Parathyroid adenoma (tissue), 2 donors: ENCODE results near the gene CD74.

Source experiments
- H2AFZ ChIP-seq: fragments of 300-600 bp; sonication (generic); one replicate; pipeline ENCODE4 v1.7.0; 2017; ENCODE audit warnings: antibody characterized with exemption, mild to moderate bottlenecking
- H3K27ac ChIP-seq: fragments of 300-600 bp; sonication (generic); one replicate; pipeline ENCODE4 v1.7.0; 2017
- H3K27me3 ChIP-seq: fragments of 300-600 bp; sonication (generic); one replicate; pipeline ENCODE4 v1.7.0; 2017; ENCODE audit warnings: low read length; ENCODE audit not compliant: control insufficient read depth, insufficient read depth
- H3K36me3 ChIP-seq: fragments of 300-600 bp; sonication (generic); one replicate; pipeline ENCODE4 v1.7.0; 2017; ENCODE audit warnings: low read length; ENCODE audit not compliant: control insufficient read depth, insufficient read depth
- H3K4me1 ChIP-seq: fragments of 300-600 bp; sonication (generic); one replicate; pipeline ENCODE4 v1.7.0; 2017; ENCODE audit warnings: control low read depth
- H3K4me2 ChIP-seq: fragments of 300-600 bp; sonication (generic); one replicate; pipeline ENCODE4 v1.7.0; 2017; ENCODE audit warnings: low read length
- H3K4me3 ChIP-seq: fragments of 300-600 bp; sonication (generic); one replicate; pipeline ENCODE4 v1.7.0; 2017; ENCODE audit warnings: low read depth, low read length
- H3K79me2 ChIP-seq: fragments of 300-600 bp; sonication (generic); one replicate; pipeline ENCODE4 v1.7.0; 2017; ENCODE audit warnings: control low read depth
- H3K9ac ChIP-seq: fragments of 300-600 bp; sonication (generic); one replicate; pipeline ENCODE4 v1.7.0; 2017; ENCODE audit warnings: mild to moderate bottlenecking
- H3K9me3 ChIP-seq: fragments of 300-600 bp; sonication (generic); one replicate; pipeline ENCODE4 v1.7.0; 2017; ENCODE audit warnings: low read length; ENCODE audit not compliant: control insufficient read depth
- TF ChIP-seq, protein P1 (sequence below): fragments of 300-600 bp; sonication (generic); IDR thresholded peaks from one replicate; pipeline ENCODE4 v1.7.0; 2017; ENCODE audit warnings: antibody characterized with exemption, mild to moderate bottlenecking
- donor health status: primary hyperparathyroidism.

Gene CD74

DNA sequence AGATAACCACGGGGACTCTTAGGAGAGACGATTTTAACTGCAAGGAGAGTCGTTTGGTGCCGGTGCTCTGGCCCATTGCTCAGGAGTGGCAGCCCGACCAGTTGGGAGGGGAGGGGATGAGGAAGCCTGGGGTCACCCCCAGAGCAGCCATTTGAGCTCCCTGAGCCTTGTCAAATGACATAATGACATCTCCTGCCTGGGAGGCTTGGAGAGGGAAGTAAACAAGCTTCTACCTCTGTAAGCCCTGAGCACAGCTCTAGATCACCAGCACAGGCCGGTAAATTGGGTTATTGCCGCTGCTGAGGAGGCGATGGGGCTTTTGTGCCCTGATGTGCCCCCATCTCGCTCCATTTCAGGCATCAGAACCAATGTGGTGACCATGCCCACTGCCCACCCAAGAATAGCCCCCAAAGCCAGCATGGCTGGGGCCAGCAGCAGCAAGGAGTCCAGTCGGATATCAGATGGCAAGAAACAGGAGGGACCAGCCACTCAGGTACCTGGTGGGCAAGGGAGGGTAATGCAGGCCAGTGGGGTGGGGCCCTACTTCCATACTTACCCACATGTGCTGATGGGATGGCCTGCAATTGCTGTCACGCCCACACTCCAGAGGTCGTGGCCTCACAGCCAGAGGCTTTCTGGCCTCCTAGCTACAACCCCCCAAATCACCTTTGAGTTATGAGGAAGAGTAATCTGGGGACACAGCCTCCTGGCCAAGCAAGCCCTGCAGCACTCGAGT lies 23.0 kb downstream of the CD74 start:
- no peaks in the 10 kb centered on the region for H3K27me3 ChIP-seq
- H3K9me3 ChIP-seq: no peaks in the 10 kb centered on the region
- no peaks in the 10 kb centered on the region for H3K4me1 ChIP-seq
- H3K36me3 ChIP-seq: no peaks in the 10 kb centered on the region
- TF ChIP-seq, protein P1, sequence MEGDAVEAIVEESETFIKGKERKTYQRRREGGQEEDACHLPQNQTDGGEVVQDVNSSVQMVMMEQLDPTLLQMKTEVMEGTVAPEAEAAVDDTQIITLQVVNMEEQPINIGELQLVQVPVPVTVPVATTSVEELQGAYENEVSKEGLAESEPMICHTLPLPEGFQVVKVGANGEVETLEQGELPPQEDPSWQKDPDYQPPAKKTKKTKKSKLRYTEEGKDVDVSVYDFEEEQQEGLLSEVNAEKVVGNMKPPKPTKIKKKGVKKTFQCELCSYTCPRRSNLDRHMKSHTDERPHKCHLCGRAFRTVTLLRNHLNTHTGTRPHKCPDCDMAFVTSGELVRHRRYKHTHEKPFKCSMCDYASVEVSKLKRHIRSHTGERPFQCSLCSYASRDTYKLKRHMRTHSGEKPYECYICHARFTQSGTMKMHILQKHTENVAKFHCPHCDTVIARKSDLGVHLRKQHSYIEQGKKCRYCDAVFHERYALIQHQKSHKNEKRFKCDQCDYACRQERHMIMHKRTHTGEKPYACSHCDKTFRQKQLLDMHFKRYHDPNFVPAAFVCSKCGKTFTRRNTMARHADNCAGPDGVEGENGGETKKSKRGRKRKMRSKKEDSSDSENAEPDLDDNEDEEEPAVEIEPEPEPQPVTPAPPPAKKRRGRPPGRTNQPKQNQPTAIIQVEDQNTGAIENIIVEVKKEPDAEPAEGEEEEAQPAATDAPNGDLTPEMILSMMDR: no peak
- no peak overlapping the region for H3K4me3 ChIP-seq
- no peak overlapping the region for H3K9ac ChIP-seq
- no peak overlapping the region for H3K4me2 ChIP-seq
- no peak overlapping the region for H3K27ac ChIP-seq
- no peak overlapping the region for H2AFZ ChIP-seq
- no peaks in the 10 kb centered on the region for H3K79me2 ChIP-seq

DNA sequence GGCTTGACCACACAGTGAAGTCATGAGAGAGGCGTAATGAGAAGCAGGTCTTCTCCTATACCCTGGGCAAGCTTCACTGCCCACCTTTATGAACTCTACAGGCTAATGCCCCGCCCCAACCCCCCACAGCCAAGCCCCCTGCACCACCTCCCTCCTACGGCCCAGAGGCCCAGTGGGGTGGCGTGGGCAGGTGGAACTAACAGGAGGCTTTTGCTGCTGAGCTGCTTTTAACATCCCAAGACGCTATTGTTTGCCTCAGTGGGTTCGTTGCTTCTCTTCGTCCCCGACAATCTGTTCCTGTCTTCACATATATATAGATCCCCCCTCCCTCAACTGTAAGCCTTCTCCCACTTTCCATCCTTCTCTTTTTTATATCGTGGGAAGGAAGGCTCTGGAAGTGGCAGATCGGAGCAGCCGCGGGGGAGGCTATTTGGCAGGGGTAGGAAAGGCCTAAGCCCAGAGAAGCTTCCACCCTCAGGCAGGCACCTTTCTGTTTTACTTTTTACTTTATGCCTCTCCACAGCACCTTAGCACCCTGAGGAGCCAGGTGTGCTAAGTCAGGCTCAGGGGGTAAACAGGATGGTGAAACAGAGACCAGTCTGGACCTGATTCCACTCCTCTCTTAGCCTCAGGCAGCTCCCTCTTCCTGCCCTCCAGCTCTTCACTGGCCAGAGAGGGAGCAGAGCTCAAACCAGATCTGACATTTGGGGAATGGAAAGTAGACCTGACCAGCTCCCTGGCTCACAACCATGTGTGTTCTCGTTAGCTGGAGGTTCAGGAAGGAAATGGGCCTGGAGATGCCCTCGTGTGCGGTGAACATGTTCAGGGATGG lies 26.5 kb downstream of the CD74 start:
- H2AFZ ChIP-seq: no peak overlapping the region
- no peak overlapping the region for H3K27ac ChIP-seq
- H3K9ac ChIP-seq: no peak overlapping the region
- H3K27me3 ChIP-seq: no peaks in the 10 kb centered on the region
- H3K79me2 ChIP-seq: no peaks in the 10 kb centered on the region
- no peaks in the 10 kb centered on the region for H3K4me1 ChIP-seq
- H3K4me3 ChIP-seq: no peak overlapping the region
- no peaks in the 10 kb centered on the region for H3K9me3 ChIP-seq
- TF ChIP-seq, protein P1: no peak
- no peak overlapping the region for H3K4me2 ChIP-seq
- H3K36me3 ChIP-seq: no peaks in the 10 kb centered on the region

DNA sequence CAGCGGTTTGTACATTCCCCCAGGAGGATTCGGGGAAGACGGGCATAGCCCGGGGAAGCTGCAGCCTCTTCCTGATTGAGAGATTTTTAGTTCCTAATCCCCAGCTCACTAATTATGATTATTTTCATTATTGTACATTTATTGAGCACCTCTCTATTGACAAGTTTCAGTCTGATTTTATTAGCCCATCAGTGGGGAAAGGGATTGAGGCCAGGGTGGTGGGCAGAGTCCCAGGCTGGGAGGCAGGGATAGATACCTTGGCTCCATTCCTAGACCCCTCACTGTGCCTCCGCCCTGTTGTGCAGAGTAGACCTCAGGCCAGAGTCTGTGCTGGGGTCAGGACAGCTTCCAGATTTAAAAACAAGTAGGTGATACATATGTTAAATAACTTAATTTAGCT lies 28.0 kb downstream of the CD74 start:
- no peaks in the 10 kb centered on the region for H3K79me2 ChIP-seq
- H3K36me3 ChIP-seq: no peaks in the 10 kb centered on the region
- TF ChIP-seq, protein P1: no peak

DNA sequence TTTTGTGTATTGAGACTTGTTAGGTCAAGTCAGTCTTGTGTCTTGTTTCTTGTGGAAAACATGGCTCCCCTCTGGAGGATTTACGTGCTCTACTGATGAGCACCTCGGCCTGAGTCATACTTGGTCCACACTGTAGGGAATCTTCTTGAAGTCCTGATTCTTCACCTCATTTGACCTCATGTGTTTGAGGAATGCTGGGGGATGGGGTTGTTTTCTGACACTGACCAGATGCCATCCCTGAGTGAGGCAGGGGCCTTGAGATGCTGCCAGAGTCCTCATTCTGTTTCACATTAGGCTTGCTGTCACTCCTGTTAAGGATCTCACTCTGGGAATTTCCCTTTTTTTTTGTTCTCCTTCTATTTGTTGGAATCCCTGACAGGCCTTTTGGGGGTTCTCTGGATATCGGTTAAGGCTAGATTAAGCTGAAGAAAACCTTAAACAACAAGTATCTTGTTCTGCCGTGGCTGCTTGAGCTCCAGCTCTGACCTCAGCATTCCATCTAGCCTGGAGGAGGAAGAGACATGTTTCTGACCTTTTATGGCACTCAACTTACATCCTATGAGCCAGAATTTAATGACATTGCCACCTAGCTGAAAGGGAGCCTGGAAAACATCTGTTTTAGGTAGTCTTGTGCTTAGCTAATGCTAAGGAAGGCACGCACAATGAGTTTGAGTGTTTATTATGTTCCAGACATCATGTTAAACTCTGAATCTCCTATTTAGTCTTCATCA lies 34.6 kb downstream of the CD74 start:
- no peak overlapping the region for H3K4me2 ChIP-seq
- TF ChIP-seq, protein P1: no peak
- H3K9ac ChIP-seq: no peak overlapping the region
- H3K27me3 ChIP-seq: no peaks in the 10 kb centered on the region
- H2AFZ ChIP-seq: no peak overlapping the region
- H3K4me1 ChIP-seq: no peaks in the 10 kb centered on the region
- H3K4me3 ChIP-seq: no peak overlapping the region
- no peak overlapping the region for H3K27ac ChIP-seq
- no peaks in the 10 kb centered on the region for H3K36me3 ChIP-seq
- no peaks in the 10 kb centered on the region for H3K79me2 ChIP-seq
- H3K9me3 ChIP-seq: no peaks in the 10 kb centered on the region

More for the DNA sequence above, 28.0 kb downstream of the CD74 start:
- H3K4me3 ChIP-seq: no peak overlapping the region
- H3K27ac ChIP-seq: no peak overlapping the region
- H3K9me3 ChIP-seq: no peaks in the 10 kb centered on the region
- H2AFZ ChIP-seq: no peak overlapping the region
- no peaks in the 10 kb centered on the region for H3K27me3 ChIP-seq
- no peak overlapping the region for H3K9ac ChIP-seq
- no peaks in the 10 kb centered on the region for H3K4me1 ChIP-seq
- H3K4me2 ChIP-seq: no peak overlapping the region
